HS-27A (cell line): ENCODE measurements around the gene CD52.

Source experiments
- DNase-seq: peaks from one replicate; pipeline ENCODE4 v3.0.0-alpha.2; 2012; ENCODE audit warnings: low read depth, missing footprints

Gene CD52, protein sequence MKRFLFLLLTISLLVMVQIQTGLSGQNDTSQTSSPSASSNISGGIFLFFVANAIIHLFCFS

DNA sequence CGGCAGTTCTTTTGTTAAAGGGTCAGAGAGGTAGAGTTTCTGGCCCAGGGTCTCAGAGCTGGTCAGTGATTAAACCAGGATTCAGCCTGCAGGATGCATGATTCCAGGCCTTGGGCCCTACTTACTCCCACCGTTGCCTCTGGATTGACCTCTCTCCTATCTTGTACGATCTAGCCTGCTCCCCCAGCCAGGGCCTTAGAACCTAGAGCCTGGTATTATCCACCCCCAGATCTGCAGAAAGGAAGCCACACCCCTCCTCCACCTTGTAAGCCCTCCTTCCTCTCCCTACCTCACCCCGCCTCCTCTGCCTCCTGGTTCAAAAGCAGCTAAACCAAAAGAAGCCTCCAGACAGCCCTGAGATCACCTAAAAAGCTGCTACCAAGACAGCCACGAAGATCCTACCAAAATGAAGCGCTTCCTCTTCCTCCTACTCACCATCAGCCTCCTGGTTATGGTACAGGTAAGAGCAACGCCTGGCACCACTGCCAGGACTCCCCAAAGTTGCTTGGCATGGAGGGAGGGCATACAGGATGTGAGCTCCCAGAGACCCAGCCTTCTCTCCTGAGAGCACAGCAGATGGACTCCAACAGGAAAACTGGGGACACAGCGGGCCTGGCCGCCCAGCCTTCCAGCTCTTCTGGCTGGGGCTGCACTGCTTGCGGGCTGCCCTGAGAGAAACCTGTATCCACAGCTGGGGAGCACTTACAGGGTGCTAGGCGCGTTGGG, at the start of gene CD52:
TSS of gene CD52 (plus strand) at position 347 of the 726 bp plus-strand sequence. CDS start at position 407, 60 bp downstream.
- no peak for DNase-seq

DNA sequence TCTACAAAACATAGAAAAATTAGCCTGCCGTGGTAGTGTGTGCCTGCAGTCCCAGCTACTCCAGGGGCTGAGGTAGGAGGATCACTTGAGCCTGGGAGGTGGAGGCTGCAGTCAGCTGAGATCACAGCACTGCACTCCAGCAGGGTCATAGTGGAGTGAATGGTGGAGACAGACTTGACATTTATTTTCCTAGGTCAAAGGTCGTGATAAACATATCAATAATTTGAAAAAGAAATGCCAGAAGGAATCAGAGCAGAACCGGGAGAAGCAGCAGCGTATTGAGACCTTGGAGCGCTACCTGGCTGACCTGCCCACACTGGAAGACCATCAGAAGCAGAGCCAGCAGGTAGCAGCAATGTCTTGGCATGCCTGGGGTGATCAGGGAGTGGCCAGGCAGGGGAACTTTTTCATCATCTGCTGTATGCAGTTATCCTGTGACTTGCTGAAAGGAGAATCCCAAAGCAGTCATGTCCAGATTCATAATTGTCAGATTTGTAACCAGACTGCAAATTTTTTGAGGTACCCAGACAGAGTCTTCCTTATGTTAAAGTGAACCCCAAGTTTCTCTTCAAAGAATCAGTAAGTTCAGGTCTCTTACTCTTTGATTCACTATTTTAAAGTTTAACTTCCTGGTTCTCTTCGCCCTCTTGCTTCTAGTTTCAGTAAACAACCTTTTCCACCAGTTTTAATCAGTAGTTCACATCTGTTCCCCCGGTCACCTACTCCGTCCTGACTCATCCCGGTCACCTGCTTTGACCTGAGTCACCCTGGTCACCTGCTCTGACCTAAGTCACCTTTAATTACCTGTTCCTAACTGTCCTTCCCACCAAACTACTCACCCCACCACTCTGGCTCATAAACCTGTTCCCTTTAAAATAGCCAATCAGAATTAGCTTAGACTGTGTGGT, 49.2 kb upstream of the CD52 start:
- no peak for DNase-seq

DNA sequence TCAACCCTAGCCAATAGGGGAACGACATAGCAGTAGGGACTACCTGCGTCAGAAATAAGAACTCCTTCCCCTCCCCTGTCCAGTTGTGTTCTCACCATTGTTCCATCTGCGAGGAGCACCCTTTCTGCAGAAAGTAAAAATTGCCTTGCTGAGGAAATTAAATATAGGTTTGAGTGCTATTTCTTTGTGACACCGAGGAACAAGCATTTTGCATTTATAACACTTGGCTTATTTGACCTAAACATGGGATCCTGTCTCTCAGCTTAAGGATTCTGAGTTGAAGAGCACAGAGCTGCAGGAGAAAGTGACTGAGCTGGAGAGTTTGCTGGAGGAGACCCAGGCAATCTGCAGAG, 48.6 kb upstream of the CD52 start:
- no peak for DNase-seq

DNA sequence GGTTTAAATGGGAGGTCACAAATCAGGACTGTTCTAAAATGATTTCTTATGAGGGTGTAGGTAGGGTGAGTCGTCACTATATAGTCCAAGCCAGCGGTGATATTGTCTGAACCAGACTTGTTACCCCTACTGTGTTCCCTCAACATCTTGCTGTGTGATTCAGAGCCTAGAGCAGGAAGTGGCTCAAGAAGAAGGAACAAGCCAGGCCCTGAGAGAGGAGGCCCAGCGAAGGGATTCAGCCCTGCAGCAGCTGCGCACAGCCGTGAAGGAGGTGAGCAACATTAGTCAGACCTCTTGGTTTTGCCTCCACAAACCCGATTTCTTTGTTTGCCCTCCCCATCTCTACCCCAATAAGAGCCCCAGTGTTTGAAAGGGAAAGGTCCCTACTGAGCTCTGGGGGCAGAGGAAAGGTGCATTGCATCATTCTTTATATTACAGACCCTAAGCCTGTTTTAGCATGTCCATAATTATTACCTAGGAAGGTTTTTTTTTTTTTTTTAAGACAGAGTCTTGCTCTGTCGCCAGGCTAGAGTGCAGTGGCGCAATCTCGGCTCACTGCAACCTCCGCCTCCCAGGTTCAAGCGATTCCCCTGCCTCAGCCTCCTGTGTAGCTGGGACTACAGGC, 42.8 kb upstream of the CD52 start:
- DNase-seq, result no peak

DNA sequence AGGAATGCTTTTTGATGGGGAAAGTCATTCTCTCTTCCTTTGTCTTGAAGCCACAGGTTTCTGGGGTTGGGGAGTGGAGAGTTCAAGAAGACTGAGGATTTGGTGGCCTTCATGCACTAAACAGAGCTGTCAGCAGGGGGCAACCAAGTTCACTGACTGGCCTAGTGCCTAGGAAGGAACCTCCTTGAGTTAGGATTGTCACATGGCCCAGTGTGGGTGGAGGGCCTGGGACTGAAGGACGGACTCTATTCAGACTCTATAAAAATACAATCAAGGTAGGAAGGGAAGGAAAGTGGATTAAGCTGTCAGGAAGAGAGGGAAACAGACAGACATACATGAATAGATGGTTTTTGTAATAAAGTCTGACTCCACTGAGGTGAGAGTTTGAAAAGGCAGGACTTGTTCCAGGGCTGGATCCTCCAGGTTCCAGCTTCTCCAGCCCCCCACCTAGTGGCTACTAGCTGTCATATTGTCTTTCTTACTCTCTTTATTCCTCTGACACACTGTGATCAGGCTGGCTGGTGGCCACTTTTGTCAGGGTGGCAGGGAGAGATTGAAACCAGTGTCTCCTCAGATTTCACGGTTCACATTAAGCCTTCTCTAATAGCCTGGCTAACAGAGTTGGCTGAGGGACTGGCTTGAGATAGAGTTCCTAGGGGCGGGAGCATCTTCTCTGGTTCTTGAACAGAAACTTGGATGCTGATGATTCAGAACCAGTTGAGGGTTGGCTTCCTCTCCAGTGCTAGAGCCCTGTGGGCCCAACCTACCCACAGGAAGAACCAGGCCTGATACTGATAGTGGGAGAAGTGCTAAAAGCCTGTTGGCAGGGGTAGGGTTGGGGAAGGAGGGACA, 42.0 kb upstream of the CD52 start:
- DNase-seq, result peak; percentile 90

DNA sequence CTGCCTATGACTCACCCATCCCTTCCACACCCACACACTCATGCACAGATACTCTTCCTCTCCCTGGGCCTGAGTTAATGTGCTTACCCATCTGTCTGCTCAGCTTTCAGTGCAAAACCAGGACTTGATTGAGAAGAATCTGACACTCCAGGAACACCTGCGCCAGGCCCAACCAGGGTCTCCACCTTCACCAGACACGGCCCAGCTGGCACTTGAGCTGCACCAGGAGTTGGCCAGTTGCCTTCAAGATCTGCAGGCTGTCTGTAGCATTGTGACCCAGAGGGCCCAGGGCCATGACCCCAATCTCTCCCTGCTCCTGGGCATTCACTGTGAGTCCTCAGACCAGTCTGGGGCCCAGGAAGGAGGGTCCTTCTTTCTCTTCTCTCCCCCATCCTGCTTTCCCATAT, 41.3 kb upstream of the CD52 start:
- DNase-seq, result no peak

DNA sequence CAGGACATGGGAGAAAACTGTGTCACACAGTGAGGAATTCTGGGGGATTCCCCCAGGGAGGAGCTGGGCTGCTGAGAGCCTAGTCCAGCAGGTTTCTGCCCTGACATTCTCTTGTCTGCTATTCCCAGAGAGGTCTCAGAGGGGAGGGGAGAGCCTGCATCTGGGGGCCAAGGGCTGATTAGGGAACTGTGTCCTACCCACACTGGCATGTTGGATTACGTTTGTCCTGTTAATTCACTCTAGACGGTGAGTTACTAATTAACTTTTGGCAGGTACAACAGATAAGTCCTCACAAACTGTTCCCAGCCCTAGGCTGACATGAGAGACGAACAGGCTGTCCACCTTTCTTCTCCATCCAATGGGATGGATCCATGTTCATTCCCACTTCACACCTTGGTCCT, 40.5 kb upstream of the CD52 start:
- no peak for DNase-seq

DNA sequence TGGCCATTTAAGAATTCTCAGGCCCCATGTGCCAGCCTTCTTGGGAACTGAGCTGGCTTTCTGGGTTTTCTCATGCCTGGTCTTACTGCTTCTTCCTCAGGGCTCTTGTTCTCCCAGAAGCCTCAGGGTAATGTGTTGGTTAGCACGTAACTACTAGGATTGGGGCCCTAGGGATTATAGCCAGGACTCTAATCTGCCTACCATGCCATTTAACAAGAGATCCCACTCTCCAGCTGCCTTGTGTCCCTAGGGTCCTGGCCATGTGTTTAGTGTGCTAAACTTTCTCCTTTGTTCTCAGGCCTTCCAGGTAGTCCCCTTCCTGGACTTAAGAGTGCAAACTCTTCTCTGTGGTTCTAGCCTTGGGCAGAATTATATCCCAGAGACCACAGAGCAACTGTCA, 40.0 kb upstream of the CD52 start:
- no peak for DNase-seq

DNA sequence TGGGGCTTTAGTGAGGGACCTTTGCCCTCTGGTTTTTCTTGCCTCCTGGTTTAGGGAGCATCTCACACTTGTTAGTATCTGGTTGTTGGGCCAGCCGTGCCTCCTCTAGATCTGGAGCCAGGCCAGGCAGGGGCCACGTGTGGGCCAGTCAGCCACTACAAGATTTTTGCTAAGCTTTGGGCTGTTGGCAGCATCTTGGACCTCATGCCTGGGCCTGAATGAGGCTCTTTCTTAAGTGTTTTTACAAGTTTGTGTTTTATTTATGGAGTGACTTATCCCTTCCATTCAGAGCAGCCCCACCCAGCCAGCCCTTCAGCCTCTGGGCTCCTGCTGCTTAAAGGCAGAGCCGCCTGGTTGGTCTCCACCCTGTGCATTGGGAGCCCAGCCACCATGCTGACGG, 39.5 kb upstream of the CD52 start:
- peak; percentile 73 for DNase-seq

DNA sequence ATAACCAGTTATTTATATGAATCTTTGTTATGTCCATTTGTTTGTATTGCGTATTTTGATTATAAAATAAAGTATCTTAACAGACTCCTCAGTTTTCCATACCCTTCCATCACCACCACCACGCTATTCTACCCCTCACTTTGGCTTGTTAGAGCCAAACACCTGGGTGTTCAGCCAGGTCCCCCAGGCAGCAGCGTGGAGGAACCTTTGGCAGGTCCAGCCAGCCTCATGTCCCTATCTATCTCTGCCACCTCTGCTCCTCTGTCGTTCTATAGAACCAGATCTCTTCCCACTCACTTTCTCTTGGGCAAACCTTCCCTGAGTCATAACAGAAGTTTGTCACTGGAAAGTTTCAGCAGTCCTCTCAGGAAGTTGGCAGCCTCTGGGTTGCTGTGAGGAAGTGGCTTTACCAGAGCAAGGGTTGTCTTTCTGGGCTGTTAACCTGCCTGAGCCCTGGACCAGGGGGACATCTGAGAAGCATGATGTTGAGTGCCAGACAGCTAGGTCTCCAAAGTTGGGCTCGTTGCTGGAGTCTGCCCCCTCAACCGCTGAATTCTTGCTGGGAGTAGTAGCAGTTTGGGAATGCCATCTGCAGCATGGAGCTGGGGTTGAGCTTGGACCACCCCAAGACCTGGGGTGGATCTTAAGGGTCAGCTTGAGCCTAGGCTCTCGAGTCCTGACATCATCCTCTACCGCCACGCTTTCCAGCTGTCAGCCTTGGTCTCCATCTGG, 38.9 kb upstream of the CD52 start:
- peak; percentile 56 for DNase-seq

DNA sequence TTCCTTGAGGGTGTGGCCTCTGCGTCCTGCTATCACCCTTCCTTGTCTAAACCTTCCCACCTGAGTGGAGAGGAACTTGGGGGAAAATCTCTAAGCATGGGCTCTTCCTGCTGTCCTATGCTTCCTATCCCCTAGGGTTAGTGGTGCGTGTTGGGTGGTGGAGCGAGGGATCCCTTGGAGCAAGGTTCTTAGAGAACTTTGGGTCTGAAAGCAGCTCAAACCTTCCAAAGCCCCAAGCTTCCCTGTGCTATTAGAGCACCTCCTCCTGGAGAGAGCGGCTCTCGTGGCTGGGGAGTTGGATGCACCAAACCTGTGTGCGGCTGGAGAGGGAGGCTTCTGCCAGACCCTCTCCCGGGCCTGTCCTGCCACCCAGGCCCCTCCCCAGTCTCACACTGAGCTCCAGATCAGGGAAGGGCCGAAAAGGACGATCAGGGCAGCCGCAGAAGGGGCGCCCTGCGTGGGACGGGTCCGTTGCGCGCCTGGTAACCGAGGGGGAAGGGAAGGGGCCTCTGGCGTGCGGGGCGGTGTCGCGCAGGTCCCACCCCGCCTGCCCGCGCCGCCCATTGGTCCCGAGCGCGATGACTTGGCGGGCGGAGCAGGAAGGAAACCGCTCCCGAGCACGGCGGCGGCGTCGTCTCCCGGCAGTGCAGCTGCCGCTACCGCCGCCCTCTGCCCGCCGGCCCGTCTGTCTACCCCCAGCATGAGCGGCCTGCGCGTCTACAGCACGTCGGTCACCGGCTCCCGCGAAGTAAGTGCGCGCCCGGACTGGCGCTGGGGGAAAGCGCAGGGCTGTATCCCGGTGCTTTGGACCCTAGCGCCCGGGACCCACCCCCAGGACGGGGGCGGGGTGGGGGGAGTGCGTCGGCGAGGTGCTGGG, 38.1 kb upstream of the CD52 start, which contains the start of gene SH3BGRL3:
TSS of gene SH3BGRL3 (plus strand) at position 631 of the 877 bp plus-strand sequence. CDS start at position 701, 70 bp downstream.
- DNase-seq, result peak; percentile 70

DNA sequence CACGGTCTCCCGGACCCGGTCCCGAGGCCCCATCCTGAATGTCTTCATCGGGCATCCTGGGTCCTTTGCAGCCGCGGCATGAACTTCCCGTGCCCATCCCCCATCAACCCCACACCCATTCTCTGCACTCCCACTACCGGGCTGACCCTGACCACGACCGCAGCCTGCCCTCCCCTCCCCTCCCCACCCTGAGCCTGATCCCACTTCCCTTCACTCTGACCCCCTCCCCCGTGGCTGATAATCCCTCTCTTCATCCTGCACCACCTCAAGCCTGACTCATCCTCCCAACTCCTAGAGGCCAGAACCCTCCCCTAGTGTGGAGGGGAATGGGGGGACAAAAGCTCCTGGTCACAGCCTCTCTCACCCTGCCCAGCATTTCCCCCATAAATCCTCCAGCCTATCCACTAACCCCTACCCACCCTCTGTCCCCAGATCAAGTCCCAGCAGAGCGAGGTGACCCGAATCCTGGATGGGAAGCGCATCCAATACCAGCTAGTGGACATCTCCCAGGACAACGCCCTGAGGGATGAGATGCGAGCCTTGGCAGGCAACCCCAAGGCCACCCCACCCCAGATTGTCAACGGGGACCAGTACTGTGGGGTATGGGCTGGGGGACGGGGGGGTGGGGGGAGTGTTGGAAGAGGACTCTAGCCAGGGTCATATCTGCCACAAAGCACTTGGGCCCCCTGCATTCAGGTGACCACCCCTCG, 37.3 kb upstream of the CD52 start:
- DNase-seq, result peak; percentile 71

DNA sequence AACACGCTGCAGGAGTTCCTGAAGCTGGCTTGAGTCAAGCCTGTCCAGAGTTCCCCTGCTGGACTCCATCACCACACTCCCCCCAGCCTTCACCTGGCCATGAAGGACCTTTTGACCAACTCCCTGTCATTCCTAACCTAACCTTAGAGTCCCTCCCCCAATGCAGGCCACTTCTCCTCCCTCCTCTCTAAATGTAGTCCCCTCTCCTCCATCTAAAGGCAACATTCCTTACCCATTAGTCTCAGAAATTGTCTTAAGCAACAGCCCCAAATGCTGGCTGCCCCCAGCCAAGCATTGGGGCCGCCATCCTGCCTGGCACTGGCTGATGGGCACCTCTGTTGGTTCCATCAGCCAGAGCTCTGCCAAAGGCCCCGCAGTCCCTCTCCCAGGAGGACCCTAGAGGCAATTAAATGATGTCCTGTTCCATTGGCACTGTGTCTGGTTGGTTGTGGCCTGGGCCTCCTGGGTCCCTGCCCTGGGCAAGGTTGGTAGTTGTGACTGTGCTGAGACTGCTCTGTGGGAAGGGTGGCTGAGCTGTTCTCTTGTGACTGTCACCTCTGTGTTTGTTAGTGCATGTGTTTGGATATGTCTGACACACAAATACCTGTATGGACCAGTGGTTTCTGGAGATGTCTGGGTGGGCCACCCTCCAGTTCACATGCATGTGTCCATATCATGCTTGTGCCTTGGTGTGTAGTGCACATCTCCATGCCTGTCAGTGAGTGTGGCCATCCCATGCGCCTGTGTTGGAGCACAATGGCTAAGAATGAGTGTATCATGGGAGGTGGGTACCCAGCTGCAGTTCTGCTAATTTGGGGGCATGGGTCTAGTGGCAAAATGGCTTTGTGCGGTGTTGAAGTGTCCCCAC, 36.4 kb upstream of the CD52 start:
- DNase-seq, result no peak

DNA sequence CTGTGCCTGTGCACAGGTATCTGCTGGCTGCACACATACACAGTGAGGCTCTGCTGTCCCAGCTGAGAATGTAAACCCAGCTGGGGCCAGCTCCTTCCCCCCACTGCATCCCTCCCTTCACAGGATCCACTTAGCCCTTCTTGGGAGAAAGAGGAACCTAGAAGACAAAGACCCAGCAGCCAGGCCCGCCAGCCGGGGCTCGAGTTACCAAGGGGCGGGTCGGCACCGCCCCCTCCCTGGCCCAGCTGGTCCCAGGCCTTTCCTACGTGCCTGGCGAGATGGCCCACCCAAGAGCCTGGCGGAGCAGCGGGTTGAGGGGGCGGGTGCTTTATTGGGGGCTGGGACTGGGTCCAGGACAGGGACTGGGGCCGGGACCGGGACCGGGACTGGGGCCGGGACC, 35.8 kb upstream of the CD52 start:
- no peak for DNase-seq

DNA sequence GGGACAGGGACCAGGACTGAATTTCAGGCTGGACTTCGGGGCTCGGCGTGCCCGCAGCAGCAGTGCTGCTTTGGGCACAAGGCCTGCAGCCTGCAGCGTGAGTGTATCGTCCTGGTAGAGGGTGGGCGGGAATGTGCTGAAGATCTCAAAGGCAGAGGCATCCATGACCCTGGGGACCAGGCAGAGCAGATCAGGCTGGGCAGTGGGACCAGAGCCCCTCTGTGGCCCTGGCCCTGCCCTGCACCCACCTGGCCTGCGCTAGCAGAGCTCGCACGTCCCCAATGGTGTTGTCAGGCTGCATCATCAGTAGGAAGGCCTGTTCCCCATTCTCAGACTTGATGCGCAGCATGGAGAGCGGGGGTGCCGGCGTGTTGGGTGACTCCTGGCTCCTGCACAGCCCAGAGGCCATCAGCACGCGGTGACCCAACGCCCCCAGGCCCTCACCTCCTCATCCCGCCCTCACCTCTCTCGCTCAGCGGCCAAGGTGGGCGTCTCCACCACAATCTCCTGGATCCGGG, 35.3 kb upstream of the CD52 start:
- no peak for DNase-seq

DNA sequence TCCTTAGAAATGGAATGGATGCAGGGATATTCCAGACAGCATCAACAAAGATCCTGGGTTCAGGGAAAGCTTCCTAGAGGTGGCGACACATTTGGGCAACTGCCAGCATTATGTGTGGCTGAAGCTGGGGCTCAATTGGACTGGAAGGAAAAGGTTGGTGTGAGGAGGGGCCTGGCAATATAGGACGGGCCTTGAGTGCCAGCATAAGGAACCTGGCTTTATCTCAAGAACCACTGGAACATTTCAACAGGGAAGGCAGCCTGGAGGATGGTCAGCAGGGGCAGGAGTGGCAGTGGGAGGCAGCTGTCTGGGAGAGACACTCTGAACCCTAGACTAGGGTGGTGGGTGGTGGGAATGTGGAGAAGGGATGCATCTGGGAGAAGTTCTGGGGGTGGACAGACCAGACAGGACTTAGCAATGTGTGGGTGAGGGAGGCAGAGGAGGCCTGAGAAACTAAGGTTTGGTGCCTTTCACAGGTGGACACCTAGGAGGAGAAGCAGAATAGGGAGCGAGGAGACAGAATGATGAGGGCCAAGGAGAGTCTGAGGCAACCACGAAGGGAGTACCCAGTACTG, 34.4 kb upstream of the CD52 start:
- DNase-seq, result no peak

DNA sequence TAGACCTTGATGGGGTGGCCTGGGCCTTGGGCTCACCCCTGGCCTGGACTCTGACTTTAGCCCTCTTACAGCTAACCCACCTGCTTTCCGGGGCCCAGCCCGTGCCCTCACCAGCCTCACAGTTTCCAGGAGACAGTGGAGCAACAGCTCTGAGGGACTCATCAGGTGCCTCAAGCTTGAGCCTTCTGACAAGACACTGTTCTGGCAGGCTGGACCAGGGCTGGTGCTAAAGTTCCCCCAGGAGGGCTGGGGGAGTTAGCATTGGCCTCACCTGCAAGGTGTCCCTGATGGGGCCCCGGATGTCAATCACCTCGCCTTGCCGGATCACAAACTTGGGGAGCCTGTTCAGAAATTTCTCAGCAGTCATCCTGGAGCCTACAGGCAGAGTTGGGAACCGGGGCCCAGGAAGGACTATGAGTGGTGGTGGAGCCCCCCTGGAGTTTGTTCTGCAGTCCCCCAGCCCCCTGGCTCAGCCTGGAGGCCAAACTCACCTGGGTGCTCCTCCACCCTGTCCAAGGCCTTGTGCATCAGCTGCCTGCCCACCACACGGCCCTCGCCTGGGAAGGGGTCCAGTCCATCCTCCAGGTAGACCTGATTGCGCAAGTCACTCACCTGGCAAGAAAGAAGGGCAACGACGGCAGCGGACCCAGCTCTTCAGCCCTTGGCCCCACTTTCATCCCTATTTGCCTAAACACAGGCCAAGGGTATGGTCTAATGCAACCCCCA, 33.7 kb upstream of the CD52 start:
- no peak for DNase-seq
